Suppressor macrophage (primary cell): Measurements from ENCODE around the gene TENM4.
A peak's percentile ranks its signal among the peaks of the same experiment; 100 is the strongest.

Source experiments
- DNase-seq, 4 experiments: peaks; one replicate each; pipeline ENCODE4 v3.0.0-alpha.2; 2020 to 2022

The TENM4 gene

DNA sequence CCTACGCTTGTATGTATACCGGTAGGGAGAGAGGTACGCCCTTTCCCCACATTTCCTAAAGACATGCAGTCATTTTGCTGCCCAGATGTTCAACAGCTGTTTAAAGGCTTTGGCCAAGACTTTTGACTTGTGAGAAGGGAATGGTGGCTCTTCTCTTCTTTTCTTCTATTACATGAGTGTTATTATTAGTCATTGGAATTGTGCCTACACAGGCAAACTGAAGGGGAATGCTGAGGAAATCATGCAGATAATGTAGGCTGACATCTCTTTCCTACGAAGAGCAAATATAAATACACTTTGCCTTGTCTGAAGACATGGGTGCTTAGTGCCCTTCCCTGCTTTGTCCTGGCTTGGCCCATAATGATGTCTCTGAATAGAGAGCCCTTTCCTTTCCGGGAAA is 671.9 kb downstream of the TENM4 start:
- no peak for DNase-seq

- no peak for DNase-seq
These were observed 672.5 kb downstream of the TENM4 start for GRCh38 chr11:78768345-78768744.

DNA sequence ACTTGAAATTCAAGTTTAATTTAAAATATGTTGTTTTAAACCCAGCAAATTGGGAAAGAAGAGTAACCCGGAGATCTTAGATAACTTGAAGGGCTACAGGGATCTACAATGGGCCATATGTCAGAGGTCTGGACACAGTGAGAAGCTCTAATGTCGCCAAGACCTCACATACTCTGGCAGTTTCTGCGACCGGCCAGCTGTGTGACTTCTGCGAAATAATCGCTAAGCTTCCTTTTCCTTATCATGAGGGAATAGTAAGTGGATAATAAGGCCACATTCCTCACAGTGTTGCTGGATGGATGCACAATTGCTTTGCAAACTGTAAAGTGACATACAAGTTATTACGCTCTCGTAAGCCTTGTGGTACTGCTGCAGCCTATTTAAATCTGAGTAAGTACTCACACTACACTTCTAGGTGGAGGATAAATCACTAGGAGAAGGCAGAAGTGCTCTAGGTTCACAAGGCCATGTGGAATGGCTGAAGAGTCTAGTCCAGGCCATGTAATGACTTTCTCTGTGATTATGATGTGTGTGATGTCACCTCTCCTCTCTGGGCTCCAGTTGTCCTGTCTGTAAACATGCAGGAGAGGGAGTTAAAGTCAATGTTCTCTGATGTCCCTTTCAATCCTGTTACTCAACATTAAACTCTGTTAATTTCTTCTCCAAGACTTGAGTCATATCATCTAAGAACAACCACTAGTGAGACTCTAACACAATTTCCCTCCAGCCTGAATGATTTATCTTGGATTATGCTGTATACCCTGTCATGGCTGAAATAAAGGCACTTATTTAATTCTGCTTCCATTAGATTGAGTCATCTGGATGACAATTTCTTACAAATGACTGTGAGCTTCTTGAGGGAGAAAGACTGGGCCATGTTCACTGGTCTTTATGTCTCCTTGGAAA is 673.5 kb downstream of the TENM4 start:
- DNase-seq = no peak

DNA sequence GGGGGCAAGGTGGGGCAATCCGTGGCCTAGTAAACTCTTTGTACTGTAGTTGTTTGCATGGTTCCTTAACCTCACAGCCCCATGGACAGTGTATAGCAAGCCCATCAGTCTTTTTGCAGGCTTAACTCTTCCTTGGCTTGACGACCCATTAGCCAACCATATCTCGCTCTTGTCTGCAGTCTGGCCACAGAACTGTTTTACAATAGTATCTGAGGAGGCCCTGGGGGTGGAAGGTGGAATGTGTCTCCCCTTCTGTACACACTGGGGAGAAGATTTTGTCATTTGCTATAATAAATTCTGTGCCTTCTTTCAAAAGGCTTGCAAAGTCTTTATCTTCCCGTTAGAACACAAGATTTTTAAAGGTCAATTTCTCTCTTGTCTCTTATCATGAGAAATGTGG is 675.9 kb downstream of the TENM4 start:
- no peak for DNase-seq

DNA sequence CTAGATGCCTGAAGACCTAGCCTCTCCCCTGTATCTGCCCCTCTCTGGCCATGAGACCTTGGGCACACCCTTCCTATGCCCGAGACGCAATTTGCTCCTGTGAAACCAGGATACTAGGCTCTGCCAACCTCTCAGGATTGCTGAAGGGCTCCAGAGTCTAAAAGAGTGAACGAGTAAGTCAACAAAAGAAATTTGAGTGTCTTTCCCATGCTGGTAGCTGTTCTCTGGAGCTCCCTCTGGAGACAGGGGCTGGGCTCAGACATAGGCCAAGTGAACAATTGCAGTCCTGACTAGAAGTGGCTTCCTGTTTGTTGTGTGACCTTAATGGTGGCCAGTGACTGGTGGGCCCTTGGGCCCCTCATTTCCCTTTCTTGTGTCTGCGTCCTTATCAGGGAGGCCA is 677.2 kb downstream of the TENM4 start:
- no peak for DNase-seq

GRCh38 chr11:78762105-78762504 is 678.7 kb downstream of the TENM4 start:
- no peak for DNase-seq

- DNase-seq = no peak
These were observed 681.8 kb downstream of the TENM4 start for GRCh38 chr11:78759071-78759470.

DNA sequence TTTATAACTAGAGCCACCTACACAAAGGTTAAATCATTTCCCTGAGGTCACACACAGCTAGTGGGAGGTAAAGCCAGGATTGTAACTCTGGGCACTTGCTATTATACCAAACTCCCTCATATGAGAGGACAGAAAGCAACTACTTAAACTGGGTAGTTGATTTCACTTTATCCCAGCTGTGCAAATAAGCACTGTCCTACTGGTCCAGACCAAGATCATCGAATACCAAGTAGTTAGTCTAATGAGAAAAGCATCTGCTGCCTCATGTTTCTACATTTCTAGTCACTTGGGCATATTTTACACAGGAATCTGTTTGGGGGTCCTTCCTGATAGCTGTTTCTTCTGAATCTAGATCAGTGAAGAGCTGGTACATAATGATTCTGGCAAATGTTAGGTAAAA is 687.5 kb downstream of the TENM4 start:
- DNase-seq = no peak

DNA sequence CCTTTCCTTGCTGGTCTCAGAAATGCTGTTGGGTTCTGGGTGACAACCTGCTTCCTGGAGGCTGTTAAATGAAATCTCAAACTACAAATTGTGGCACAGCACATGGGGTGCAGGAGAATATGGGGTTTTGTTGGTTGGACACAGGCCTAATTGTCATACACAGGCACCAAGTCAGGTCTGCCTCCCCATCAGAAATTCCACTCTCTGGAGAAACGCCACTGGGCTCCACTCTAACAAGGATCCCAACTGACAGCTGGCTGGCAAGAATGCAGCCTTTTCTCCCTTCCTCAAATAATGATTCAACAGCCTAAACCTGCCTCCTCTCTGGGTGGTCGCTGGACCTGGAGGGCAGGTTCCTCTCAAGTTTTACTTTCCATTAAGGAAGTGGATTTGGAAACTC is 688.3 kb downstream of the TENM4 start:
- no peak for DNase-seq

- no peak for DNase-seq
These were observed 691.7 kb downstream of the TENM4 start for GRCh38 chr11:78748918-78749690.

DNA sequence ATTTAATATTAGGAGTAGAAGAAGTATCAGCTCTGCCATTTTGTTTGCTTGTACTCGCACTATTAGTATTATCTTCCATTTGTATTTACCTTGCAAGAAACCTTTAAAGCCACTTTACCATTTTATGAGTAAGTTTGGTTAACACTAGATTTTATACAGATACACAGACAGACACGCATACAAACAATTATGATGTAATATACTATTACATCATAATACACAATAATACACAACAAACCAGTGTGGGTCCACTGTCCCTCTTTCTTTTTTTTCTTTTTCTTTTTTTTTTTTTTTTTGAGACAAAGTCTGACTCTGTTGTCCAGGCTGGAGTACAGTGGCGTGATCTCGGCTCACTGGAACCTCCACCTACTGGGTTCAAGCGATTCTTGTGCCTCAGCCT is 695.9 kb downstream of the TENM4 start:
- no peak for DNase-seq

DNA sequence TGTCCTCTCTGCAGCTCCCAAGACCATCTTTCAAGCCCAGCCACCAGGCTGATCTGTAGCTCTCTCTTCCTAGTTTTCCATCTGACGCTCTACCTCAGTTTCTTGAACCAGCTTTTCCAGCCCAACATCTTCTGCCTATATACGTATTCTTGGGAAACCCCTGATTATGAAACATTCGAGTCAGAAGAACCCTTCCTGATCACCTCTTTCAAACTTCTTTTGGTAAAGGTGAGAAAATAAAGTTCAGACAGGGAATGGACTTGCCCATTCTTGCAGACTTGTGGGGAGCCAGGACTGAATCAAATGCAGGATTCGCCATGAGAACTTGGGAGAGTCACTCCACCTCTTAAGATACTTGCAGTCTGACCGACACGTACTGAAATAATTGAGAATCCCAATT is 696.6 kb downstream of the TENM4 start:
- DNase-seq = no peak

DNA sequence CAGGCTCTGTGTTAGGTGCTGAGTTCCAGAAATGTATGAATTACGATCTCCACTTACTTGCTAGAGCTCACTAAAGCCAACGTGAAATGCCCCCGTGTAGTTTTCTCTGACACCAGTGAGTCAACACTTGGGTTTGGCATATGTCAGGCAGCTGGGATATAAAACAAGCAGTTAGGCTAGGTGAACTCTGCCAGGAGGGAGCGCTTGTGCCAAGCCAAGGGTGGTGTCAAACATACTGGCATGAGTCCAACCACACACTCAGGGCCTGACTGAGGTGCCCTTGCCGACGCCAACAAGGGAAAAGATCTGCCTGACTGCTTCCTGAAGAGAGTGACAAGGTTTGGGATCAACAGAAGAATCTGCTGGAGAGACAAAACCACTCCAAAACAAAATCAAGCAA is 698.4 kb downstream of the TENM4 start:
- no peak for DNase-seq

GRCh38 chr11:78741741-78742140 is 699.1 kb downstream of the TENM4 start:
- DNase-seq = no peak

DNA sequence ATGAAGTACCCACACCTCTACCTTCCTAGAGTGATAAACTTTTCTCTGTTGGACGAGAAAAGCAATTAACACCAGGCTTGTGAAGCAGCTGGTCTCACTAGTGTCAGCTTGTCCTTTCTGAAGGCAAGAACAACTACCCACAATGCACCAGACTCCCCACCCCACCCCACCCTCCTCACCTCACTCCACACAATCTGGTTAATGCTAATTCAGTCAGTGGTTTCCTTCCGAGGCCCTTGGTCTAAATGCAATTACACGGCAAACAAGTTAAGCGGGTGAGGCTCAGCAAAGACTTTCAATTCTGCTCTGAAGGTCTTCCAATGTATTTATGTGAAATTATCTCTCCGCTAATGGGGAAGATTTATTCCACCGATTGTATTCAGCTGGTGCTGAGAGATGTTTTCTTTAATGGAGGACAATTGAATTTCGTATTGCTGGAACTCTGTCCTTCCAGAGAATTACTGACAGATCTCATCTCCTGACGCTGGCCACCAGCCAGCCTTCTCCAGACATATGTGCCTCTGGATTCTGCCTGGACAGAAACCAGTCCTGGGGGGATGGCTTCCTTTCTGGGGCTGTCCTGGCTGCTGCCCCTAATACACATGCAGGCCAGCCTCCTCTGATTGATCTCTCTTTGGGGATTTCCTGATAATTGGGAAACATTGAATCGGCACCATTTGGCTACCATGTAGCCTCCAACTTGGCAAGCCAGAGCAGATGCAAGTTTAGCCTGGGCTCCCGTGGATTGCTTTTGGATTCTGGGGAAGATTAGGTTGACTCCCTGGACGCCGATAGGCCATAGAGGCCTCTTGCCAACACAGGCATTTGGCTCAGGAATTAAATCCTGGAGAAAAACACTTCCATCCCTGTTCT is 700.4 kb downstream of the TENM4 start:
- DNase-seq = no peak

DNA sequence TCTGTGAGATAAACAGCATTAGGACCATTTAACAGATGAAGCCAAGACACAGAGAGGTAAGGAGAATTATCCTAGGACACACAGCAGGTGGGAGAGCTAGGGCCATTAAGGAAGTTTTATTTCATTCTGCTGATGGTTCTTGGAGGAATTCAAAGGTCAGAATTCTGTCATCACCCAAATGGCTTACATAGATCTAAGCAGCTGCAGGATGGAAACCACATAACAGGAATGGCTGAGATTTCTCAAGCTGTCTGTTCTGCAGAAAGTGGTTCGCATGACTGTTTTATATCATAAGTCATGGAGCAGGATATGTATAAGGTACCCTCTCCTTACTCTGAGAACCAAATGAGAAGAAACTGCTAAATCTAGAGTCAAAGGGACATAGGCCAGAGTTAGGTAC is 702.9 kb downstream of the TENM4 start:
- DNase-seq = no peak

GRCh38 chr11:78737301-78737700 is 703.5 kb downstream of the TENM4 start:
- DNase-seq = no peak

DNA sequence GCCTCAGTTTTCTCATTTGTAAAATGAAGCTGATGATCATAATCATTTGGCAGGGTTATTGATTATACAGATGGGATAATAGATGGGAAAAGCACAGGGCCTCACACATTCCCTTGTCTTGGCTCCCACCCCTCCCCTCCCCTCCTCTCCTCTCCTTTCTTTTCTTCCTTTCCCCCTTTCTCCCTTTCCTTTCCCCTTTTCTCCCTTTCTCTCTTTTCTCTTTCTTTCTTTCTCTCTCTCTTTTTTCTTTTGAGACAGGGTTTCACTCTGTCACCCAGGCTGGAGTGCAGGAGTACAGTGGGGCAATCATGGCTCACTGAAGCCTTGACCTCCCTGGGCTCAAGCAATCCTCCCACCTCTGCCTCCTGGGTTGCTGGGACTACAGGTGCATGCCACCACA is 705.1 kb downstream of the TENM4 start:
- no peak for DNase-seq

GRCh38 chr11:78733031-78733430 is 707.8 kb downstream of the TENM4 start:
- DNase-seq = peak in 3 of 4 experiments; percentile 35 to 48 (median 40)

DNA sequence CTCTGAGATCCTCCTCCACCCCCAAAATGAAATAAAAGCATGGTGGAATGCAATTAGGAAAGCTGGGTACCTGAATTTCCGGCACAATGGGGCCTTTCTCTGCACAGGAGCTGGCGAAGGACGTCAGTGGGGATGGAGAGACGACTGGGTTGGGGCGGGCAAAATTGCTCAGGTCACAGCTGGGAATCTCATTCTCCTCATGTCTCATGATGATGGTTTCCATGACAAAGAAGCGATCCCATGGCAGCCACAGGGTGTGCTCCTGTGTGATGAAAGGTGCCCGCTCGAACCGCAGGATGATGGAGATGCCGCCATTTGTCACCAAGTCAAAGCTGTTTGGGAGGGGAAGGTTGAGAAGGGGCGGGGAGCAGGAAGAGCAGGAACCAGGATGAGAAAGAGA is 708.6 kb downstream of the TENM4 start:
- DNase-seq = no peak

DNA sequence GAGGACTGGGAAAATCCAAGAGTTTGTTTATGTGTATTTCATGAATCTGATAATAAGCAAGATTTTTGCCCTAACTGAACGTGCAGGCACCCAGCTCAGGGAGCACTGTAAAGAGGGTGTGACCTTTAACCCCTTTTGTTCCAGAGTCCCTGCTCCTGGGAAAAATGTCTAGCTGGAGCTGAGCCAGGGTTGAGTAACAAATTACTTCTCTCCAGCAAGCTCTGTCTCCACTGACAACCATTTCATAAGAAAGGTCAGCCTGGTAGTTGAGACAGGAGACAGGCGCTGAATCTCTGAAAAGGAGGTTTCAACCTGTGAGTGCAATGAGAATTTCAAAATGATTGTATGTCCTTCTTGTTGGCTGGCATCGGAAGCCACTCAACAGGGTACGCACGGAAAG is 709.8 kb downstream of the TENM4 start:
- peak in 2 of 4 experiments; percentile 27 to 30 for DNase-seq

GRCh38 chr11:78730267-78730824 is 710.5 kb downstream of the TENM4 start:
- DNase-seq = no peak

DNA sequence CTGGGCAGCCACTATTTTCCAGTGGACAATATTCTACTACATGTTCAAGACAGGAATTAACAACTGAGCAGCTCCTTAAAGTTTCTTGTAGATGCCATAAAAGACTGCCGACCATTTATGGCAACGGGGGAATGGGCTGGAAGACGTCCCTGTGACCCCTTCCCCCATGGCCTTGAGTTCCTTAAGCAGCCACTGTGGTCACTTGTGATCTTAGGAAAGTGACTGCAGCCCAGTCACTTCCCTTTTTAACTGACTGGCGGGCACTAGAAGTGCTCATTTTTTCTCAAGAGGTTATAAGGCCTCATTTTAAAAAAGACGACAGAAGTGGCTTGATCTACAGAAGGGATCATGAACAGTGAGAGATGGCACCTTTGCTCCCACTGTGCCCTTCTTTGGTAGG is 713.0 kb downstream of the TENM4 start:
- peak; percentile 64 to 85 (median 77) for DNase-seq
